ENCODE results near the gene SLC30A9. TPM values are rescaled to one million over a fixed set of nuclear protein-coding genes. Genes with fewer than 3 reads are reported as not detected.

The SLC30A9 gene
- total and polyA plus RNA-seq, 2 donors (not counting 1 experiment from before 2014, with no cell fraction given) = 56.5 to 65.2 TPM

DNA sequence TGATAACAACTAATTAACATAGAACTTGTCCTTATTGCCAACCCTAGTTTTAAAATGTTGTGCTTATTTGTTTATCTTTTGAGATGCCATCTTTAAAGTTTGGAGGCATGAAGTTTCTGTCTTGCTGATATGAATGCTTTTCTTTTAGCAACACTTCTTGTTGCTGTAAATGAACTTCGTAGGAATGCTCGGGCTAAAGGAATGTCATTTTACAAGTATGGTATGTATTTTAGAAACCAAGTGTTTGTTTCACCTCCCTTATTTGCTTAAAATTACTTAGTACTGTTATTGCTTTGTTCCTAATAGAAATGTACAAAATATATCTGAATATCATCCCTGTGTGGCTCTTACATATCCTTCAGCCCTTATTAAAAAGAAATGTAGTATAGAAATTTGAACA lies 76.1 kb downstream of the SLC30A9 start:
- no peaks in the 10 kb centered on the region for H3K27me3 ChIP-seq (ENCODE audit: control insufficient read depth, insufficient read depth, low read length)
- no peaks in the 10 kb centered on the region for H3K4me1 ChIP-seq (ENCODE audit: control insufficient read depth, extremely low read depth, insufficient read depth, low read length)
- no peak for DNase-seq (ENCODE audit: low read depth in 2 of 2)
- TF ChIP-seq, protein P1, sequence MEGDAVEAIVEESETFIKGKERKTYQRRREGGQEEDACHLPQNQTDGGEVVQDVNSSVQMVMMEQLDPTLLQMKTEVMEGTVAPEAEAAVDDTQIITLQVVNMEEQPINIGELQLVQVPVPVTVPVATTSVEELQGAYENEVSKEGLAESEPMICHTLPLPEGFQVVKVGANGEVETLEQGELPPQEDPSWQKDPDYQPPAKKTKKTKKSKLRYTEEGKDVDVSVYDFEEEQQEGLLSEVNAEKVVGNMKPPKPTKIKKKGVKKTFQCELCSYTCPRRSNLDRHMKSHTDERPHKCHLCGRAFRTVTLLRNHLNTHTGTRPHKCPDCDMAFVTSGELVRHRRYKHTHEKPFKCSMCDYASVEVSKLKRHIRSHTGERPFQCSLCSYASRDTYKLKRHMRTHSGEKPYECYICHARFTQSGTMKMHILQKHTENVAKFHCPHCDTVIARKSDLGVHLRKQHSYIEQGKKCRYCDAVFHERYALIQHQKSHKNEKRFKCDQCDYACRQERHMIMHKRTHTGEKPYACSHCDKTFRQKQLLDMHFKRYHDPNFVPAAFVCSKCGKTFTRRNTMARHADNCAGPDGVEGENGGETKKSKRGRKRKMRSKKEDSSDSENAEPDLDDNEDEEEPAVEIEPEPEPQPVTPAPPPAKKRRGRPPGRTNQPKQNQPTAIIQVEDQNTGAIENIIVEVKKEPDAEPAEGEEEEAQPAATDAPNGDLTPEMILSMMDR (conservative IDR thresholded peaks at IDR 0.05 in 1 of 2, IDR thresholded peaks at IDR 0.05 in 1 of 2; ENCODE audit: low read depth in 1 of 2, low read length in 2 of 2) = no peak
- no peak for TF ChIP-seq EZH2 (IDR thresholded peaks at IDR 0.05; ENCODE audit: low read length, missing control alignments)
- H3K4me3 ChIP-seq (replicated peaks in 1 of 4; ENCODE audit: control extremely low read depth in 1 of 4, insufficient read depth in 1 of 4, low read depth in 3 of 4, low read length in 4 of 4) = no peak overlapping the region
- no peak overlapping the region for H3K4me2 ChIP-seq (ENCODE audit: extremely low read depth, insufficient read depth, low read length)
- H3K27ac ChIP-seq (ENCODE audit: insufficient read depth, low read length) = no peak overlapping the region
- no peaks in the 10 kb centered on the region for H4K20me1 ChIP-seq (ENCODE audit: control insufficient read depth, extremely low read depth, insufficient read depth, low read length)
- H2AFZ ChIP-seq (ENCODE audit: low read length) = no peak overlapping the region
- no peaks in the 10 kb centered on the region for H3K9me3 ChIP-seq (ENCODE audit: control insufficient read depth, insufficient read depth, low read depth, low read length)
- no peak overlapping the region for H3K9ac ChIP-seq (ENCODE audit: insufficient read depth, low read length)
- H3K36me3 ChIP-seq (ENCODE audit: control insufficient read depth, insufficient read depth, low read length) = no peaks in the 10 kb centered on the region
- no peaks in the 10 kb centered on the region for H3K79me2 ChIP-seq (ENCODE audit: control insufficient read depth, insufficient read depth, low read length)

DNA sequence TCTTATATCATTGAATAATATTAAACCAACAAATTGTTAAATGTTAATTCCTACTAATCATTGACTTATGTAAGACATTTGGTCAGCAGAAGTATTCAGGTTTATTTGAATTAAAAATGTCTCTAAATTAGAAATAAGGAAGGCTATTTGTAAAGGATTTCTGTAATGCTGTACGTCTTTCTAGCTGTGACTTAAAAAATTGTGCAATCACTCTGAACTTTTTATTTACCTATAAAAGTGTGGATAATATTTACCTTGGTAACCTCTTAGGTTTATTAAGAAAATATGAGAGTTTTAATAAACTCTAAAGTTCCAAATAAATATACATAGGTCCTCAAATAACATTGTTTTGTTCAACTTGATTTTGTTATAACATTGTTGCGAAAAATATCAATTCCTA lies 76.9 kb downstream of the SLC30A9 start:
- H3K4me3 ChIP-seq (replicated peaks in 1 of 4; ENCODE audit: control extremely low read depth in 1 of 4, insufficient read depth in 1 of 4, low read depth in 3 of 4, low read length in 4 of 4) = no peak overlapping the region
- H3K4me1 ChIP-seq (ENCODE audit: control insufficient read depth, extremely low read depth, insufficient read depth, low read length) = no peaks in the 10 kb centered on the region
- no peak overlapping the region for H3K27ac ChIP-seq (ENCODE audit: insufficient read depth, low read length)
- H4K20me1 ChIP-seq (ENCODE audit: control insufficient read depth, extremely low read depth, insufficient read depth, low read length) = no peaks in the 10 kb centered on the region
- no peak for DNase-seq (ENCODE audit: low read depth in 2 of 2)
- no peaks in the 10 kb centered on the region for H3K9me3 ChIP-seq (ENCODE audit: control insufficient read depth, insufficient read depth, low read depth, low read length)
- no peaks in the 10 kb centered on the region for H3K79me2 ChIP-seq (ENCODE audit: control insufficient read depth, insufficient read depth, low read length)
- H3K9ac ChIP-seq (ENCODE audit: insufficient read depth, low read length) = no peak overlapping the region
- TF ChIP-seq, protein P1 (conservative IDR thresholded peaks at IDR 0.05 in 1 of 2, IDR thresholded peaks at IDR 0.05 in 1 of 2; ENCODE audit: low read depth in 1 of 2, low read length in 2 of 2) = no peak
- TF ChIP-seq EZH2 (IDR thresholded peaks at IDR 0.05; ENCODE audit: low read length, missing control alignments) = no peak
- H3K36me3 ChIP-seq (ENCODE audit: control insufficient read depth, insufficient read depth, low read length) = no peaks in the 10 kb centered on the region
- no peak overlapping the region for H2AFZ ChIP-seq (ENCODE audit: low read length)
- H3K27me3 ChIP-seq (ENCODE audit: control insufficient read depth, insufficient read depth, low read length) = no peaks in the 10 kb centered on the region
- H3K4me2 ChIP-seq (ENCODE audit: extremely low read depth, insufficient read depth, low read length) = no peak overlapping the region

DNA sequence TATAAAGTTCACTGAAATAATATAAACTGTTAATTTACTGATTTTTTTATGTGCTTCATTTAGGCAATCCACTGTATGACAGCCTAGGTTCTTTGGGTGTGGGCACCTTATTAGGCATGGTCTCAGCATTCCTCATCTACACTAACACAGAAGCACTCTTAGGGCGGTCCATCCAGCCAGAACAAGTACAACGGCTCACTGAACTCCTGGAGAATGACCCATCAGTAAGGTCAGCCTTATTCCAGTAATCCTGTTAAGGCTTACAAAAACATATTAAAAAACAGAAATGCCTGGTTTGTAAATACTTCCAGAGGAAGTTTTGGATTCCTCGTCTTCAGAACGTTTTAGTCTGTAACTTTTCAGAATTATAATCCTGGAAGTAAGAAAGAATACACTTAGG lies 80.1 kb downstream of the SLC30A9 start:
- Histone ChIP-seq H3K4me3 (replicated peaks in 1 of 4; ENCODE audit: control extremely low read depth in 1 of 4, insufficient read depth in 1 of 4, low read depth in 3 of 4, low read length in 4 of 4) (no peak overlapping the region), H2AFZ (ENCODE audit: low read length) (no peak overlapping the region), H3K4me2 (ENCODE audit: extremely low read depth, insufficient read depth, low read length) (no peak overlapping the region), H3K4me1 (ENCODE audit: control insufficient read depth, extremely low read depth, insufficient read depth, low read length) (no peaks in the 10 kb centered on the region), H3K27me3 (ENCODE audit: control insufficient read depth, insufficient read depth, low read length) (no peaks in the 10 kb centered on the region), H3K9ac (ENCODE audit: insufficient read depth, low read length) (no peak overlapping the region), H3K36me3 (ENCODE audit: control insufficient read depth, insufficient read depth, low read length) (peaks cover 2% of the 10 kb centered on the region), H3K79me2 (ENCODE audit: control insufficient read depth, insufficient read depth, low read length) (no peaks in the 10 kb centered on the region), H3K27ac (ENCODE audit: insufficient read depth, low read length) (no peak overlapping the region), H3K9me3 (ENCODE audit: control insufficient read depth, insufficient read depth, low read depth, low read length) (no peaks in the 10 kb centered on the region), H4K20me1 (ENCODE audit: control insufficient read depth, extremely low read depth, insufficient read depth, low read length) (no peaks in the 10 kb centered on the region)
- DNase-seq (ENCODE audit: low read depth in 2 of 2) = no peak
- TF ChIP-seq EZH2 (IDR thresholded peaks at IDR 0.05; ENCODE audit: low read length, missing control alignments) = no peak
- TF ChIP-seq, protein P1 (conservative IDR thresholded peaks at IDR 0.05 in 1 of 2, IDR thresholded peaks at IDR 0.05 in 1 of 2; ENCODE audit: low read depth in 1 of 2, low read length in 2 of 2) = no peak

Measured in fibroblast of lung (primary cell).